ENCODE results near the gene CYP26C1. TPM values are rescaled to one million over a fixed set of nuclear protein-coding genes. Genes with fewer than 3 reads are reported as not detected.

The CYP26C1 gene
- total and polyA plus RNA-seq, 2 of the 13 experiments (the other 11 are each of a cell fraction or from before 2014, with no cell fraction given) = 0.02 TPM; not detected in 1

GRCh38 chr10:93074147-93074596, 13.6 kb downstream of the CYP26C1 start (continued):
- peak in 1 of 2 experiments; percentile 44; a peak in 1 of 4 replicates for TF ChIP-seq HMGXB4 (CRISPR knock-in tag; IDR thresholded peaks at IDR 0.05; ENCODE audit: borderline replicate concordance in 1 of 2, low read depth in 1 of 2)
- TF ChIP-seq MYPOP (CRISPR knock-in tag; IDR thresholded peaks at IDR 0.05) = peak; percentile 49; the same call in 1 of the 2 replicates
- TF ChIP-seq ZNF687 (CRISPR knock-in tag; IDR thresholded peaks at IDR 0.05) = peak; percentile 48
- peak; percentile 47 for TF ChIP-seq CTCF (CRISPR knock-in tag; IDR thresholded peaks at IDR 0.05)
